GM12874 (cell line): ENCODE results near the gene NINJ1.
A peak's percentile ranks its signal among the peaks of the same experiment; 100 is the strongest.

Experiments
- TF ChIP-seq, protein P1 (sequence below): IDR thresholded peaks from 2 replicates; pipeline ENCODE4 v1.5.1; 2011; ENCODE audit warnings: low read depth, mild to moderate bottlenecking, control low read depth, low read length, moderate library complexity; ENCODE audit not compliant: insufficient read depth

NINJ1 gene

DNA sequence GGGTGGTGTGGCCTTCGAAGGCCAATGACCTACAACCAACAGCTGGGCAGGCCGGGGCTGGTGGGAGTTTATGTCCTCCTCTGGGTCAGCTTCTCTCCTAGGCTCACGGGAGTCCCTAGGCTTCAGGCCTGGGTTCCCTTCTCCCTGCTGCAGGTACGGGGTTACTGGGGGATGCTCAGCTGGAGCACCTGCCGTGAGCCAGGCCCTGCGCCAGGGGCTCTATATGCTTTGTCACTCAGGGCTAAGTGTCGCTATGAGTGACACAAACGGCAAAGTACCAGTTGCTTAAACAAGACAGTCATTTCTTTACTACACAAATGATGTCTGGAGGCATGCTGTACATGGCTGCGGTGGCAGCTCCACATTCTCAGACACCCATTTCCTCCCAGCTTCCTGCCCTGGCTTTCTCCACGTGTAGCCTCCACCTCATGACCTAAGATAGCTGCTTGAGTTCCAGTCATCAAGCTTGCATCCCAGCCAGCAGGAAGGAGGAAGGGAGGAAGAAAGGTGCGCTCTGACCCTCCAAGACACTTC, 22.5 kb upstream of the NINJ1 start:
- TF ChIP-seq, protein P1, sequence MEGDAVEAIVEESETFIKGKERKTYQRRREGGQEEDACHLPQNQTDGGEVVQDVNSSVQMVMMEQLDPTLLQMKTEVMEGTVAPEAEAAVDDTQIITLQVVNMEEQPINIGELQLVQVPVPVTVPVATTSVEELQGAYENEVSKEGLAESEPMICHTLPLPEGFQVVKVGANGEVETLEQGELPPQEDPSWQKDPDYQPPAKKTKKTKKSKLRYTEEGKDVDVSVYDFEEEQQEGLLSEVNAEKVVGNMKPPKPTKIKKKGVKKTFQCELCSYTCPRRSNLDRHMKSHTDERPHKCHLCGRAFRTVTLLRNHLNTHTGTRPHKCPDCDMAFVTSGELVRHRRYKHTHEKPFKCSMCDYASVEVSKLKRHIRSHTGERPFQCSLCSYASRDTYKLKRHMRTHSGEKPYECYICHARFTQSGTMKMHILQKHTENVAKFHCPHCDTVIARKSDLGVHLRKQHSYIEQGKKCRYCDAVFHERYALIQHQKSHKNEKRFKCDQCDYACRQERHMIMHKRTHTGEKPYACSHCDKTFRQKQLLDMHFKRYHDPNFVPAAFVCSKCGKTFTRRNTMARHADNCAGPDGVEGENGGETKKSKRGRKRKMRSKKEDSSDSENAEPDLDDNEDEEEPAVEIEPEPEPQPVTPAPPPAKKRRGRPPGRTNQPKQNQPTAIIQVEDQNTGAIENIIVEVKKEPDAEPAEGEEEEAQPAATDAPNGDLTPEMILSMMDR = no peak

DNA sequence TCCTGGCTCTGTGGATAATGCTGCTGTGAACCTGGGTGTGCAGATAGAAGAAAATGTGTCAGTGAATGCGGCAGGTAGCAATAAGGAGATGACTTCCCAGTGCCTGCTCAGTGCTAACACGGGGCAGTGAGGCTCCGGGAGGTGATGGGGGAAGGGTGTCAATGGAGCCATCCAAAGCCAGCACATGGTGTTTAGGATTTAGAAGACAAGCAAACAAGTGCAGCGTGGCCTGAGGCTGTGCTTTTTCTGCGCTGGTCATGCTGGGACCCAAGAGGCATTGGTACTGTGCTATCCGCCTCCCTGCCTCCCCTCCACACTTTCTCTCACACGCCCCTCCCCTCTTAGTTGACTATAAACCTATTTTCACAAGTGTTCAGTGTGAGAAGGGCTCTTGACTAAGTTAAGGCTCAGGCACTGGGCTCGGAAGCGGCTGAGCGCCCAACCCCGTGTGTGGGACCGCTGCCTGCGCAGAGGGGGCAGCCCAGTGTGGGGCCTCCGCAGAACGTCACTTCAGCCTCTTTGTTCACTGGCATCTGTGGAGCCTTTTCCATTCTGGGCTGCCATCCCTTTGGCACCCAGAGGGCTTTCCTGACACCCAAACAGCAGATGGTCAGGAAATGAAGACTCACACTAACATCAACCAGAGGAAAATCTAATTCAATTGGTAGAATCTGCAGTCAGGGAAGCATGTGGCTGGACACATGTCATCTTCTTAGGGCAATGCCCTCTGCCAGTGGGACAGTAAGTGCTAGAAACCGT, 21.8 kb upstream of the NINJ1 start:
- TF ChIP-seq, protein P1 = no peak

DNA sequence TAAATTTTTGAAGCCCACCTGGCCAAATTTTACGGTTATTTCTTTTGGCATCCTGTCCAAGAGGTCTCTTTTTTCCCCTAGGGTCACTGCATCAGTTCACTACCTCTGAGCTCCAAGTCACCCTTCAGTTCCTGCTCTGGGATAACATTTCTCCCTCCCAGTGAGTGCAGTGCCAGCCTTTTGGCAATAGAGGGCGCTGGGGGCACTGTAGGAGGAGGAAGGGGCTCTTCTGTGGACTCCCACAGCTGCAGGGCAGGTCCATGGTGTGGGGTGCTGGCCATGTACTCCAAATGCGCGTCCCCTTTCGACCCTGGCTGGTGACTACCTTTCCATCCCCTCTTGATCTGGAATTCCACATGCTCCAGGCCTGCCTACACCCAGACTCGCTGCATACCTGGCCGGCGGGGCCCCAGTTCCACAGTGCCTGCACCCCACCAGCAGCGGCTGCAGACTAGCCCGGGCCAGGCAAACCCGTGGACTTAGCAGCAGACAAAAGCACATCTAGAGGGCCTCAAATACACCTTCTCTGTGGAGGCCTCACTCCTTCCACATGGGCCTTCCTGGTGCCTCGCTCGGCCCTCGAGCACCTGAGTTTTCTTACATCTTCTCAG, 20.3 kb upstream of the NINJ1 start:
- TF ChIP-seq, protein P1 = peak; percentile 70

DNA sequence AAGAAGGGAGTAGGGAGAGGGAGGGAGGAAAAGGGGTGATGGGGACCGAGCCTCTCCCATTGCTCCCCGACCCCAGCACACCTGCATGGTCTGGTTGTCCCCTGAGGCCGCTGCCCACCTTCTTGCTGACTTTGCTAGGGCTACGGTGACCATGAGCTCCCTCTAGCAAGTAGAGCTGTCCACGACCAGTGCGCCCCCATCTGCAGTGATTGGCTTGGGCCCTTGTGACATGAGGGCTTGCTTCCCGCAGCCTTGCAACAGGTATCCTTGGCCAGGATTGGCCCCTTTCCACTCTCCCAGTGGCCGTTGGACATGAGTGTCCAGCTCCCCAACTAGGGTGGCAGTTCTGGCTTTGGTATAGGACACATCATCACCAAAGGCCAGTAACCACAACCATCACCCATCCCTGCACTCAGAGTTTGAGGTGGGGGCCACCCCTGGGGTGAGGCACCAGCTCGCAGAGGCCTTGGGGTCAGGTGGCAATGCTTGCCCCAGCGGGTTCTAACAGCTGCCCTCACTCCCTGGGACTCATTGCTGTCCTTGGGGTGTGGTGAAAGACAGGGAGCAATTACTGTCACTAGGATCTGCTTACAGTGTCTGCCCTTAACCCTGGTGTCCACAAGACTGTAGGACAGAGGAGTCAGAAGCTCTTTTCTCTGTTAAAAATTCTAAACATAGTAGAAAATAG, 17.2 kb upstream of the NINJ1 start:
- TF ChIP-seq, protein P1 = no peak

DNA sequence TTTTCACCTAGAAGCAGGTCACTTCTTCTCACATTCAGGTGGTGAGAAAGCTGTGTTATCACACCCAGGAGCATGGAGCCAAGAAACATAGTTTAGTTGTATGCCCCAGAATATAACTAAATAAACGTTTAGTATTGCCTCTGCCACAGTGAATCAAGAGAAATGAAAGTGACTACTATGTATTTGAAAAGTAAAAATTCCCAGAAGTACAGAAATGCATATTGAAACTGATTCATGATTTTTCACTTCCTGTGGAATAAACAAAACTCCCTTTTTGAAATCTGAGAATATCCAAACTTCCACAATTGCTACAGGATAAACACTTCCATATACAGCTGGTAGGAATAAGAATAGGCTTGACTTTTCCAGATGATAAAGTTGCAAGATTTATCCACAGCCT, 15.3 kb upstream of the NINJ1 start:
- TF ChIP-seq, protein P1 = no peak

DNA sequence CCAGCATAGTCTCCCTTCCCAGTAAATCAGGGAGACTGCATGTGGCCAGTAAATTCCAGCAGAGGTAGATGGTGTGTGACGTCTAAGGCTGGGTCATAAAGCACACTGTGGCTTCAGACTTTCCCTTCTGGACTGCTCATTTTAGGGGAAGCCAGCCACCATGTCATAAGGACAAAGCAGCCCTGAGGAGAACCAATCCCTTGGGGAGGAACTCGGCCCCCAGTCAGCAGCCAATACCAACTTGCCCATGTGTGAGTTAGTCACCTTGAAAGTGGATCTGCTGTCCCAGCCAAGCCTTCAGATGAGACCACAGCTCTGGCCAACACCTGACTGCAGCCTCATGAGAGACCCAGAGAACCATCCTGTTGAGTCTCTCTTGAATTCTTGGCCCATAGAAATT, 14.7 kb upstream of the NINJ1 start:
- TF ChIP-seq, protein P1 = no peak

DNA sequence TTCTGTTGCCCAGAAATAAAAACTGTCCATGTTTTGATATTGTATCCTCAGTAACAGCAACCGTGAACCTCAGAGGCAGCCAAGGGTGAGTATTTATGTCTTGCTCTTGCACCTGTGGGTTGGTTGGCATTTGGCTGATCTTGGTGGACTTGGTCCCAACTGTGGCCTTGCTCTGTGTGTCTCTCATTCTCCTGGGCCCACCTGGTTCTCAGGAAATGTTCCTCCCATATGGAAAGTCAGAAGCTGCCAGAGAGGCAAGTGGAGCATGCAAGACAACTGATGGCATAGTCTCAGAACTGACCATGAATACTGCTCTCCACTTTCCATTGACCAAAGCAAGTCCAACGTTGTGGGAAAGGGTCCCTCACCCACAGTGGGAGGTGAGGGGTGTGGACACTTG, 13.6 kb upstream of the NINJ1 start:
- TF ChIP-seq, protein P1 = no peak
